Fibroblast of pulmonary artery (primary cell): Measurements from ENCODE around the gene RNU6-8.

Source experiments
- DNase-seq: peaks from one replicate; pipeline ENCODE4 v3.0.0-alpha.2; 2010; ENCODE audit warnings: low read depth
- H3K4me3 ChIP-seq: replicated peaks from 2 replicates; pipeline ENCODE4 v1.5.1; 2011; ENCODE audit warnings: low read depth, mild to moderate bottlenecking, control low read depth, low read length, moderate library complexity
- CTCF ChIP-seq: IDR thresholded peaks from 2 replicates; pipeline ENCODE4 v1.5.1; 2011; ENCODE audit warnings: mild to moderate bottlenecking, control low read depth, low read length, inconsistent platforms; ENCODE audit errors: missing control alignments

The RNU6-8 gene

GRCh38 chr14:32190673-32191072 is 12.4 kb downstream of the RNU6-8 start:
- no peak overlapping the region for H3K4me3 ChIP-seq
- no peak for TF ChIP-seq CTCF
- DNase-seq: peak; percentile 31

DNA sequence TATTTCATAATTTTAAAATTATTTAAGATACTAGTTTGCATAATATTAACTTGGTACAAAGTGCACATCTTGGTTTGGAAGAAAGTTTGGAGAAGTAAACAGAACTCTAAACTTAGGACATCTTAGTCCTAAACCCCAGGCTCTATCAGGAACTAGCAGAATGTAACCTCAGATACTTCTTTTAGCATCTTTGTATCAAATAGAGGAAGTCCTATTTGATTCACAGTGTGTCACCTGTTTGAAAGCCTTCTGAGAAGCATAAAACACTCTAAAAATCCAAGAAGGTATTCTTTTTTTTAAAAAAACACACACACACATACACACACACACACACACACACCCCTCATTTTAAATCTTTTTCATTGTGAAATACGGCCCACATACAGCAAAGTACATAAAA is 13.3 kb downstream of the RNU6-8 start:
- no peak overlapping the region for H3K4me3 ChIP-seq
- no peak for TF ChIP-seq CTCF
- DNase-seq: no peak

GRCh38 chr14:32186248-32186647 is 16.8 kb downstream of the RNU6-8 start:
- DNase-seq: no peak
- no peak for TF ChIP-seq CTCF
- no peak overlapping the region for H3K4me3 ChIP-seq

GRCh38 chr14:32185097-32185496 is 18.0 kb downstream of the RNU6-8 start:
- TF ChIP-seq CTCF: no peak
- H3K4me3 ChIP-seq: no peak overlapping the region
- no peak for DNase-seq

GRCh38 chr14:32183151-32184058 is 19.7 kb downstream of the RNU6-8 start:
- H3K4me3 ChIP-seq: no peak overlapping the region
- no peak for DNase-seq
- TF ChIP-seq CTCF: no peak

GRCh38 chr14:32171469-32171868 is 31.6 kb downstream of the RNU6-8 start:
- no peak for TF ChIP-seq CTCF
- H3K4me3 ChIP-seq: no peak overlapping the region
- no peak for DNase-seq

DNA sequence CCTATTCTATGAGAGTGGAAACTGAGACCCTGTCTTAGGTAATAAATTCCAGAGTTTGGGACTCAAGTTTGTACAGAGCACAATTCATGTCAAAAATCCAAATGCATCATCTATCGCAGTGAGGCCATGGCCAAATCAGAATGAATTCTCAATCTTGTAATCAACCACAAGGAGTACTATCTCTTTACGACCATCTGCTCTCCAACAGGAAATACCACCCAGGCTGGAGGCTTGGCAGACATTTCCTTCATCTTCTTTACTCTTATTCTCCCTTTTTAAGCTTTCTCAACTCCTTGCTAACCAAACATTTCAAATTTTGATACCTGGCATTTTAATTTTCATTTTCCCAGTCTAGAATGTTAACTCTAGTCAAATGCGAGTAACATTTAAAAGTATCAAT is 33.9 kb downstream of the RNU6-8 start:
- no peak overlapping the region for H3K4me3 ChIP-seq
- no peak for TF ChIP-seq CTCF
- no peak for DNase-seq
